Measurements from ENCODE around the gene XXYLT1. TPM values are rescaled to one million over a fixed set of nuclear protein-coding genes. Genes with fewer than 3 reads are reported as not detected.

The XXYLT1 gene
- total and polyA plus RNA-seq, 8 donors: 1.8 to 5.0 (median 2.6) TPM

DNA sequence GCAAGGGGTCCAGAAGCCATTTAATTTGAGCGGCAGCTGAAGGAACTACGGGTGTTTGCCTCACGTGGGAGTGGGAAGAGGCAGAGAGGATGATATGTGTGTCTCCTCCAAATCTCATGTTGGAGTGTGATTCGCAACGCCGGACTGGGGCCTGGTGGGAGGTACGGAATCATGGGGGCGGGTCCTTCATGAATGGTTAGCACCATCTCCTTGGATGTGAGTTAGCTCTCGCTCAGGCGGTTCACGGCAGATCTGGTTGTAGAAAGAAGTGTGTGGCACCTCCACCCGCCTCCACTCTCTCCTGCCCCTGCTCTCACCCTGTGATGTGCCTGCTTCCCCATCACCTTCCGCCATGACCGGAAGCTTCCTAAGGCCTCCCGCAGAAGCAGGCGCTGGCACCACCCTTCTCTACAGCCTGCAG, 25.4 kb downstream of the XXYLT1 start:
- FAIRE-seq: no peak
- DNase-seq: peak in 1 of 6 donors; percentile 5
- WGBS, 2 donors: 93 to 95% methylated on average over 16 of the region's 16 CpGs
- TF ChIP-seq, protein P1, sequence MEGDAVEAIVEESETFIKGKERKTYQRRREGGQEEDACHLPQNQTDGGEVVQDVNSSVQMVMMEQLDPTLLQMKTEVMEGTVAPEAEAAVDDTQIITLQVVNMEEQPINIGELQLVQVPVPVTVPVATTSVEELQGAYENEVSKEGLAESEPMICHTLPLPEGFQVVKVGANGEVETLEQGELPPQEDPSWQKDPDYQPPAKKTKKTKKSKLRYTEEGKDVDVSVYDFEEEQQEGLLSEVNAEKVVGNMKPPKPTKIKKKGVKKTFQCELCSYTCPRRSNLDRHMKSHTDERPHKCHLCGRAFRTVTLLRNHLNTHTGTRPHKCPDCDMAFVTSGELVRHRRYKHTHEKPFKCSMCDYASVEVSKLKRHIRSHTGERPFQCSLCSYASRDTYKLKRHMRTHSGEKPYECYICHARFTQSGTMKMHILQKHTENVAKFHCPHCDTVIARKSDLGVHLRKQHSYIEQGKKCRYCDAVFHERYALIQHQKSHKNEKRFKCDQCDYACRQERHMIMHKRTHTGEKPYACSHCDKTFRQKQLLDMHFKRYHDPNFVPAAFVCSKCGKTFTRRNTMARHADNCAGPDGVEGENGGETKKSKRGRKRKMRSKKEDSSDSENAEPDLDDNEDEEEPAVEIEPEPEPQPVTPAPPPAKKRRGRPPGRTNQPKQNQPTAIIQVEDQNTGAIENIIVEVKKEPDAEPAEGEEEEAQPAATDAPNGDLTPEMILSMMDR (IDR thresholded peaks at IDR 0.05): no peak
- Histone ChIP-seq H3K9me3 (no peaks in the 10 kb centered on the region), H3K36me3 (no peaks in the 10 kb centered on the region), H3K4me1 (no peaks in the 10 kb centered on the region), H3K27me3 (no peaks in the 10 kb centered on the region), H3K27ac (no peak overlapping the region), H3K4me3 (no peak overlapping the region)
- no peak for ATAC-seq
- intact Hi-C loops (cut with DNase I): no loop called here

GRCh38 chr3:195241592-195242355, 29.2 kb downstream of the XXYLT1 start:
- Histone ChIP-seq H3K9me3 (no peaks in the 10 kb centered on the region), H3K27ac (no peak overlapping the region)
- no peak for FAIRE-seq

DNA sequence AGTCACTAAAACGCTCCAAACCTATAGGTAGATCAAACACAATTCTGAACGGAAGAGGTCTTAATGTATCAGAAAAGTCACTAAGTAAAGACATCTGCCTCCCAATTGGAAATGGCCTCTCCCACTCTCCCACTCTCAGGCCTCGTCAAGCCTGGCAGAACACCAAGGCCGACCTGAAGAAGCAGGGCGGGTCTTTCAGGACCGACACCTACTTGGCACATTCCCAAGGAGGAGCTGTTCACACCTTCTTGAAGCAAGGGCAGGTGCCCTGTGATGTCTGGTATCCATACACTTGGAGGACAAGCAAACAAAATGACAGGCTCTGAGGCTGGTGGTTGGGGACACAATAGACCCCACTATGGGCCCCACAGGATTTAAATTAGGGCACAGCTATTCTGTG, 30.0 kb downstream of the XXYLT1 start:
- Histone ChIP-seq H3K9me3 (no peaks in the 10 kb centered on the region), H3K4me3 (no peak overlapping the region), H3K36me3 (no peaks in the 10 kb centered on the region), H3K27ac (no peak overlapping the region), H3K27me3 (no peaks in the 10 kb centered on the region), H3K4me1 (no peaks in the 10 kb centered on the region)
- FAIRE-seq: no peak
- TF ChIP-seq, protein P1 (IDR thresholded peaks at IDR 0.05): no peak
- 72 to 74% methylated on average over 6 of the region's 6 CpGs for WGBS, 2 donors
- intact Hi-C loops (cut with DNase I): no loop called here
- ATAC-seq: no peak
- DNase-seq: peak in 2 of 6 donors; percentile 8 to 21

More at GRCh38 chr3:195241592-195242355, 29.2 kb downstream of the XXYLT1 start:
- no peak for ATAC-seq
- peak in 2 of 6 donors; percentile 1 to 37 for DNase-seq
- WGBS, 2 donors: 87 to 88% methylated on average over 12 of the region's 12 CpGs
- TF ChIP-seq, protein P1 (IDR thresholded peaks at IDR 0.05): no peak
- Histone ChIP-seq H3K27me3 (no peaks in the 10 kb centered on the region), H3K4me1 (no peaks in the 10 kb centered on the region), H3K36me3 (no peaks in the 10 kb centered on the region), H3K4me3 (no peak overlapping the region)
- intact Hi-C loops (cut with DNase I): no loop called here

- ATAC-seq (peak in 1 of 4 donors; percentile 36), FAIRE-seq (no peak), DNase-seq (peak in 2 of 6 donors; percentile 9 to 51)
- TF ChIP-seq, protein P1 (IDR thresholded peaks at IDR 0.05): no peak
- H3K27ac ChIP-seq: no peak overlapping the region
- H3K27me3 ChIP-seq: no peaks in the 10 kb centered on the region
- H3K4me1 ChIP-seq: no peaks in the 10 kb centered on the region
- 76 to 85% methylated on average over 15 of the region's 15 CpGs for WGBS, 2 donors
- no peaks in the 10 kb centered on the region for H3K9me3 ChIP-seq
- H3K36me3 ChIP-seq: no peaks in the 10 kb centered on the region
- H3K4me3 ChIP-seq: no peak overlapping the region
- intact Hi-C loops (cut with DNase I): no loop called here
These were observed 30.7 kb downstream of the XXYLT1 start for GRCh38 chr3:195240171-195240701.

DNA sequence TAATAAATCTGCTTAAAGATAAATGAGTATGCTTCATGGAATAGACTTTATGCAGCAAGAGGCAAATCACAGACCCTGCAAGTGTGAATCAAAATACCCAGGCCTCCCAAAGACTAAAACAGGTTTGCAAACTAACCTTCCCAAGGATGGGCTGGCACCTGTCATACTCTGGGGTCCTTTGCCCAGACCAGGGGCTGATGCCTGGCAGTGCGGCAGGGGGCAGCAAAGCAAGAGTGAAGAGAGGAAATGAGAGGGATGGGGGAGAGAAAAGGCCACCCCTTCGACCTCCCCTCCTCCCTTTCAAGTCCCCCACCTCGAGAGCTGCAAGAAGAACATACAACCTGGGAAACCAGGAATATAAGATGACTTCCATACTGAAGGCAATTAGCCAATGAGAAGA, 31.8 kb downstream of the XXYLT1 start:
- H3K27me3 ChIP-seq: no peaks in the 10 kb centered on the region
- no peak overlapping the region for H3K27ac ChIP-seq
- TF ChIP-seq, protein P1 (IDR thresholded peaks at IDR 0.05): no peak
- no peak for FAIRE-seq
- no peaks in the 10 kb centered on the region for H3K4me1 ChIP-seq
- no peaks in the 10 kb centered on the region for H3K36me3 ChIP-seq
- H3K4me3 ChIP-seq: no peak overlapping the region
- peak in 1 of 6 donors; percentile 2 for DNase-seq
- ATAC-seq: no peak
- WGBS, 2 donors: 82 to 85% methylated on average over 3 of the region's 3 CpGs
- no peaks in the 10 kb centered on the region for H3K9me3 ChIP-seq
- intact Hi-C loops (cut with DNase I): no loop called here

Data from pancreas (tissue), 10 donors.